IPS-20b (cell line): ENCODE measurements around the gene ZC3H18.

Experiments used
- H3K27ac ChIP-seq: one replicate; pipeline ENCODE4 v1.5.1; 2013; ENCODE audit warnings: low read length
- H3K27me3 ChIP-seq: 2 replicates; pipeline ENCODE4 v1.6.1; 2013; ENCODE audit warnings: mild to moderate bottlenecking, low read length, inconsistent platforms; ENCODE audit not compliant: insufficient read depth
- H3K36me3 ChIP-seq: 2 replicates; pipeline ENCODE4 v1.6.1; 2013; ENCODE audit warnings: low read depth, mild to moderate bottlenecking, inconsistent platforms, low read length, moderate library complexity; ENCODE audit not compliant: insufficient read depth
- H3K4me1 ChIP-seq: 2 replicates; pipeline ENCODE4 v1.6.1; 2013; ENCODE audit warnings: mild to moderate bottlenecking, control low read depth, inconsistent platforms, low read length, moderate library complexity; ENCODE audit not compliant: insufficient read depth
- H3K4me3 ChIP-seq: 2 replicates; pipeline ENCODE4 v1.5.1; 2013; ENCODE audit warnings: mild to moderate bottlenecking, low read length, inconsistent platforms
- H3K9ac ChIP-seq: 2 replicates; pipeline ENCODE4 v1.6.1; 2013; ENCODE audit warnings: low read depth, mild to moderate bottlenecking, inconsistent platforms, low read length, moderate library complexity
- H3K9me3 ChIP-seq: 2 replicates; pipeline ENCODE4 v1.6.1; 2013; ENCODE audit warnings: mild to moderate bottlenecking, low read depth, low read length, inconsistent platforms; ENCODE audit not compliant: insufficient read depth

ZC3H18 gene

GRCh38 chr16:88616320-88616719 is 46.1 kb downstream of the ZC3H18 start:
- H3K4me3 ChIP-seq = no peak overlapping the region
- no peaks in the 10 kb centered on the region for H3K27me3 ChIP-seq
- no peak overlapping the region for H3K9ac ChIP-seq
- H3K9me3 ChIP-seq = no peaks in the 10 kb centered on the region
- no peaks in the 10 kb centered on the region; the same call in 1 of the 2 replicates for H3K4me1 ChIP-seq
- H3K27ac ChIP-seq = no peak overlapping the region
- H3K36me3 ChIP-seq = peaks cover 49% of the 10 kb centered on the region

GRCh38 chr16:88616736-88617135 is 46.5 kb downstream of the ZC3H18 start:
- Histone ChIP-seq H3K36me3 (peaks cover 48% of the 10 kb centered on the region), H3K4me3 (no peak overlapping the region), H3K4me1 (no peaks in the 10 kb centered on the region; the same call in 1 of the 2 replicates), H3K9ac (no peak overlapping the region), H3K27ac (no peak overlapping the region), H3K27me3 (no peaks in the 10 kb centered on the region), H3K9me3 (no peaks in the 10 kb centered on the region)

DNA sequence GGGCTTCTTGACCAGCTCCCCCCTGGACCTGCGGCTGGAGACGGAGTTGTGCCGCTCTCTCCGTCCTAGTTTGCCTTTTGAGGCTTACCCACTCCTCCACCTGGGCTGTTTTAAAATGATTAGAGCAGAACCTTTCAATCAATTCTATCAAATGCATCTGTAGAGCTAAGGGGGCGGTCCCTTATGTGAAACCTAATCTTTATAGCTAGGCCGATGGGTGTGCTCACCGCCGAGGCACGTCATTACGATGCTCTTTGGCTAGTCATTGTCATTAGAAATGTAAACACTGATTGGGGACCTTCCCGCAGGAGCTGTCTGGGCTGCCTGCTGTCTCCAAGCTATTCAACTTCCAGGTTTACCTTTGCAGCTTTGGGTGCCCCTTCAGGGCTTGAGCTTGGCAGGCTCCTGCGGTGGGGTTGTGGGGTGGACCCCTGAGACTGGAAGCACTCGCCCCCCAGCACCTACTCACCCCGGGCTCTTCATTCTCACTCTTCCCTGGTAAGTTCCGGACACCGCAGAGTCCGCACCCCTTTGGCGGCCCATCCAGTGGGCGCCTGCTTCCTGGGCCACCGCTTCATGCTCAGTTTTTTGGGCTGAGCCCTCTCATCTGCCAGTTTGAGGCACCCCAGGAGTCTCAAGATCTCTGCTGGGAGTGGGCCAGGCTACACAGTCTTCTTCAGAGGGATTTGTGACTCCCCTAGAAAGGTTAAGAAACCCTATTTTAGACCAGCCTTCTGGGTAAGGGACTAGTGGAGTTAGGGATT is 47.2 kb downstream of the ZC3H18 start:
- Histone ChIP-seq H3K36me3 (peaks cover 51% of the 10 kb centered on the region), H3K27ac (no peak overlapping the region), H3K9ac (no peak overlapping the region), H3K27me3 (no peaks in the 10 kb centered on the region), H3K4me3 (no peak overlapping the region), H3K9me3 (no peaks in the 10 kb centered on the region), H3K4me1 (no peaks in the 10 kb centered on the region; the same call in 1 of the 2 replicates)

GRCh38 chr16:88618182-88618955 is 48.2 kb downstream of the ZC3H18 start:
- Histone ChIP-seq H3K27ac (no peak overlapping the region), H3K27me3 (no peaks in the 10 kb centered on the region), H3K9ac (no peak overlapping the region), H3K4me1 (no peaks in the 10 kb centered on the region; the same call in 1 of the 2 replicates), H3K4me3 (no peak overlapping the region), H3K9me3 (no peaks in the 10 kb centered on the region), H3K36me3 (peaks cover 52% of the 10 kb centered on the region)

- H3K27ac ChIP-seq = no peak overlapping the region
These were observed 48.9 kb downstream of the ZC3H18 start for GRCh38 chr16:88618956-88619667.

GRCh38 chr16:88619859-88620815 is 49.9 kb downstream of the ZC3H18 start:
- no peaks in the 10 kb centered on the region for H3K27me3 ChIP-seq
- H3K9ac ChIP-seq = no peak overlapping the region
- H3K9me3 ChIP-seq = no peaks in the 10 kb centered on the region
- no peaks in the 10 kb centered on the region; the same call in 1 of the 2 replicates for H3K4me1 ChIP-seq
- H3K4me3 ChIP-seq = no peak overlapping the region
- peaks cover 53% of the 10 kb centered on the region for H3K36me3 ChIP-seq
- no peak overlapping the region for H3K27ac ChIP-seq

More at GRCh38 chr16:88618956-88619667, 48.9 kb downstream of the ZC3H18 start:
- Histone ChIP-seq H3K4me3 (no peak overlapping the region), H3K9me3 (no peaks in the 10 kb centered on the region), H3K4me1 (no peaks in the 10 kb centered on the region; the same call in 1 of the 2 replicates), H3K9ac (no peak overlapping the region), H3K36me3 (peaks cover 52% of the 10 kb centered on the region), H3K27me3 (no peaks in the 10 kb centered on the region)

- Histone ChIP-seq H3K27me3 (no peaks in the 10 kb centered on the region), H3K4me1 (no peaks in the 10 kb centered on the region; the same call in 1 of the 2 replicates), H3K9me3 (no peaks in the 10 kb centered on the region), H3K36me3 (peaks cover 61% of the 10 kb centered on the region), H3K4me3 (no peak overlapping the region), H3K27ac (no peak overlapping the region), H3K9ac (no peak overlapping the region)
These were observed 51.9 kb downstream of the ZC3H18 start for GRCh38 chr16:88622125-88622524.

- H3K4me1 ChIP-seq = no peaks in the 10 kb centered on the region; the same call in 1 of the 2 replicates
- H3K4me3 ChIP-seq = no peak overlapping the region
- no peak overlapping the region for H3K9ac ChIP-seq
- H3K27ac ChIP-seq = no peak overlapping the region
- no peaks in the 10 kb centered on the region for H3K27me3 ChIP-seq
- peaks cover 67% of the 10 kb centered on the region for H3K36me3 ChIP-seq
- H3K9me3 ChIP-seq = no peaks in the 10 kb centered on the region
These were observed 52.7 kb downstream of the ZC3H18 start for GRCh38 chr16:88622866-88623265.

- Histone ChIP-seq H3K27me3 (no peaks in the 10 kb centered on the region), H3K9ac (no peak overlapping the region)
These were observed 53.7 kb downstream of the ZC3H18 start for GRCh38 chr16:88623858-88624257.

DNA sequence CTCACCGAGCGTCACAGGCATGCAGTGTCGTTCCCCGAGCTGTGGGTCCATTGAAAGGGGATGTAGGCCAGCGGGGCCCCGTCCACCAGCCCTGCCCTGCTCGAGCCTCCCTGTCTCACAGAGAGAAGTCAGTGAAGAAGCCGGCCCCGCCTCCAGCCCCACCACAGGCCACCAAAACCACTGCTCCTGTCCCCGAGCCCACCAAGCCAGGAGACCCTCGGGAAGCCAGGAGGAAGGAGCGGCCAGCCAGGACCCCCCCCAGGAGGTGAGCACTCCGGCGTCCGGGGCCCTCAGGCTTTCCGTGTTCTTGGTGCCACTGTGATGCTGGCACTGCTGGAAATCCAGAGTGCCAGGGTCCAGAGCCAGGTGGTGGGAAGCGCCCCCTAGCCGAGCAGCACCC is 54.3 kb downstream of the ZC3H18 start:
- Histone ChIP-seq H3K4me1 (no peaks in the 10 kb centered on the region), H3K9ac (no peak overlapping the region), H3K27ac (no peak overlapping the region), H3K27me3 (no peaks in the 10 kb centered on the region), H3K9me3 (no peaks in the 10 kb centered on the region), H3K36me3 (peaks cover 67% of the 10 kb centered on the region), H3K4me3 (no peak overlapping the region)

More at GRCh38 chr16:88623858-88624257, 53.7 kb downstream of the ZC3H18 start:
- no peak overlapping the region for H3K4me3 ChIP-seq
- peaks cover 68% of the 10 kb centered on the region for H3K36me3 ChIP-seq
- H3K4me1 ChIP-seq = no peaks in the 10 kb centered on the region; the same call in 1 of the 2 replicates
- H3K27ac ChIP-seq = no peak overlapping the region
- H3K9me3 ChIP-seq = no peaks in the 10 kb centered on the region
